Spleen (tissue), 11 donors: ENCODE measurements around the gene LRRC47. TPM values are rescaled to one million over a fixed set of nuclear protein-coding genes. Genes with fewer than 3 reads are reported as not detected.

ENCODE experiments used
- DNase-seq: peaks from one replicate; pipeline ENCODE4 v3.0.0-alpha.2; 2020
- H3K27ac ChIP-seq, 8 donors: fragments of 200-600 bp; sonication (generic) in 7 of 8; 1 replicate in 4 of 8; 2 replicates in 4 of 8; pipeline versions ENCODE4 v1.5.0 to v1.8.0; 2016 to 2021; ENCODE audit warnings: inconsistent platforms in 4 of 8, mild to moderate bottlenecking in 4 of 8, moderate library complexity in 1 of 8
- H3K27me3 ChIP-seq, 7 donors: fragments of 200-600 bp; sonication (generic) in 6 of 7; replicated peaks in 1 of 7; 1 replicate in 4 of 7; 2 replicates in 3 of 7; pipeline versions ENCODE4 v1.5.0 to v1.8.0; 2016 to 2021; ENCODE audit warnings: inconsistent platforms in 3 of 7, mild to moderate bottlenecking in 1 of 7
- H3K36me3 ChIP-seq, 6 donors: fragments of 200-600 bp; sonication (generic) in 5 of 6; 1 replicate in 4 of 6; 2 replicates in 2 of 6; pipeline versions ENCODE4 v1.5.0 to v1.8.0; 2016 to 2021; ENCODE audit warnings: inconsistent platforms in 2 of 6
- H3K4me1 ChIP-seq, 6 donors: fragments of 200-600 bp; sonication (generic) in 5 of 6; 1 replicate in 3 of 6; 2 replicates in 3 of 6; pipeline versions ENCODE4 v1.5.0 to v1.8.0; 2016 to 2021; ENCODE audit warnings: inconsistent platforms in 3 of 6
- H3K4me3 ChIP-seq, 8 donors: fragments of 200-600 bp; sonication (generic) in 7 of 8; 1 replicate in 4 of 8; 2 replicates in 4 of 8; pipeline versions ENCODE4 v1.5.0 to v1.8.0; 2016 to 2021; ENCODE audit warnings: inconsistent platforms in 4 of 8, mild to moderate bottlenecking in 4 of 8, moderate library complexity in 2 of 8
- H3K9me3 ChIP-seq, 8 donors: fragments of 200-600 bp; sonication (generic) in 7 of 8; 1 replicate in 4 of 8; 2 replicates in 4 of 8; pipeline versions ENCODE4 v1.5.0 to v1.8.0; 2016 to 2021; ENCODE audit warnings: inconsistent platforms in 4 of 8
- CTCF ChIP-seq, 11 experiments: fragments of 200-600 bp in 7 of 11; fragments of 450-650 bp in 4 of 11; sonication (generic) in 4 of 11; IDR thresholded peaks in 8 of 11; conservative IDR thresholded peaks in 3 of 11; 1 replicate in 7 of 11; 2 replicates in 4 of 11; pipeline versions ENCODE4 v1.4.0 to v1.8.0; 2016 to 2021; ENCODE audit warnings: antibody characterized with exemption in 11 of 11, inconsistent platforms in 4 of 11, mild to moderate bottlenecking in 1 of 11
- POLR2A ChIP-seq, 3 donors: fragments of 450-650 bp; IDR thresholded peaks; one replicate each; pipeline ENCODE4 v1.5.1; 2017; ENCODE audit warnings: antibody characterized with exemption in 3 of 3, mild to moderate bottlenecking in 1 of 3
- POLR2AphosphoS5 ChIP-seq, 3 donors: sonication (generic); formaldehyde crosslinking; IDR thresholded peaks; one replicate each; pipeline ENCODE4 v1.5.1; 2017; ENCODE audit warnings: antibody characterized with exemption in 3 of 3
- WGBS, 5 donors: extraction: QIAGEN DNeasy Blood & Tissue Kit in 3 of 5; methylation state at CpG; one replicate each; pipeline versions ENCODE4 v1.1.5 to v1.1.7; 2013 to 2018; 5-methylcytosine and 5-hydroxymethylcytosine counted together
- intact Hi-C: fragments of 100-400 bp; cut with DNase I; formaldehyde crosslinking; loops from one replicate; pipeline ENCODE4 v1.15.0; 2023; ENCODE audit warnings: low total_unique reads
- polyA plus RNA-seq, 3 donors: library from polyadenylated mRNA; stranded (reverse); fragments of 200-250 nt; gene quantifications; one replicate each; pipeline ENCODE4 v1.2.1, GENCODE V29; 2013
- total RNA-seq, 7 donors: library from RNA; depleted of rRNA in 3 of 7; stranded (reverse); fragments of >200 nt in 3 of 7; fragmentation: NEBNext Ultra II Directional in 4 of 7; extraction: Animal tissue kit (Norgen Biotek cat#: 25700) in 4 of 7; gene quantifications; one replicate each; pipeline versions ENCODE4 v1.1.0 to v1.2.1, GENCODE V29; 2016 to 2021
- donor health status: healthy with polysubstance abuse.
- donor health status: DM: no; HTN: no; CAD: no; lungs with moderate emphysema.
- donor health status: DM: no; HTN: no; CAD: no.
- donor health status: Bipolar disorder and iron deficiency.
- donor health status: healthy.
- donor health status: DM: no; HTN: no; CAD: no.
- donor health status: DM: yes; HTN: yes; CAD: no.

LRRC47 gene
- total and polyA plus RNA-seq, 10 donors, result 12.5 to 39.0 (median 26.7) TPM

GRCh38 chr1:3817821-3818597, 21.7 kb upstream of the LRRC47 start:
- TF ChIP-seq POLR2AphosphoS5 (IDR thresholded peaks at IDR 0.05), result peak in 2 of 3 donors; percentile 9 to 31
- TF ChIP-seq POLR2A (IDR thresholded peaks at IDR 0.05), result no peak
- Histone ChIP-seq H3K27ac (no peak overlapping the region), H3K27me3 (no peaks in the 10 kb centered on the region), H3K4me3 (no peak overlapping the region), H3K4me1 (no peaks in the 10 kb centered on the region), H3K9me3 (no peaks in the 10 kb centered on the region), H3K36me3 (peaks cover 0 to 89% (median 58%) of the 10 kb centered on the region in 6 donors)
- 93 to 96% (median 94%) methylated on average over 27 to 28 of the region's 28 CpGs for WGBS, 5 donors
- DNase-seq, result no peak
- intact Hi-C loops, result no loop called here

- intact Hi-C loops, result no loop called here
- WGBS, 5 donors, result 93 to 98% (median 94%) methylated on average over 14 to 17 of the region's 17 CpGs
- H3K36me3 ChIP-seq, result peaks cover 0 to 81% (median 50%) of the 10 kb centered on the region in 6 donors
These were observed 20.9 kb upstream of the LRRC47 start for GRCh38 chr1:3817138-3817740.

GRCh38 chr1:3816331-3817137, 20.2 kb upstream of the LRRC47 start:
- no peak for DNase-seq
- TF ChIP-seq CTCF (IDR thresholded peaks at IDR 0.05 in 8 of 11, conservative IDR thresholded peaks at IDR 0.05 in 3 of 11) (no peak), POLR2AphosphoS5 (IDR thresholded peaks at IDR 0.05) (peak in 1 of 3 donors; percentile 57)
- H3K4me3 ChIP-seq, result no peak overlapping the region

More at GRCh38 chr1:3817138-3817740, 20.9 kb upstream of the LRRC47 start:
- no peaks in the 10 kb centered on the region for H3K4me1 ChIP-seq
- H3K27ac ChIP-seq, result no peak overlapping the region
- no peak overlapping the region for H3K4me3 ChIP-seq
- H3K9me3 ChIP-seq, result no peaks in the 10 kb centered on the region
- no peaks in the 10 kb centered on the region for H3K27me3 ChIP-seq
- DNase-seq, result no peak
- TF ChIP-seq CTCF (IDR thresholded peaks at IDR 0.05 in 8 of 11, conservative IDR thresholded peaks at IDR 0.05 in 3 of 11), result no peak

GRCh38 chr1:3814771-3815561, 18.7 kb upstream of the LRRC47 start:
- peaks cover 0 to 59% (median 30%) of the 10 kb centered on the region in 6 donors for H3K36me3 ChIP-seq
- no peak overlapping the region for H3K4me3 ChIP-seq
- DNase-seq, result no peak
- intact Hi-C loops, result no loop called here
- H3K27me3 ChIP-seq, result no peaks in the 10 kb centered on the region
- TF ChIP-seq POLR2AphosphoS5 (IDR thresholded peaks at IDR 0.05) (peak in 1 of 3 donors; percentile 15), POLR2A (IDR thresholded peaks at IDR 0.05) (no peak)
- H3K27ac ChIP-seq, result no peak overlapping the region
- 91 to 96% (median 93%) methylated on average over 24 to 42 of the region's 42 CpGs for WGBS, 5 donors
- no peaks in the 10 kb centered on the region for H3K4me1 ChIP-seq
- no peaks in the 10 kb centered on the region for H3K9me3 ChIP-seq

More at GRCh38 chr1:3816331-3817137, 20.2 kb upstream of the LRRC47 start:
- Histone ChIP-seq H3K36me3 (peaks cover 0 to 74% (median 44%) of the 10 kb centered on the region in 6 donors), H3K27ac (no peak overlapping the region), H3K27me3 (no peaks in the 10 kb centered on the region), H3K4me1 (no peaks in the 10 kb centered on the region), H3K9me3 (no peaks in the 10 kb centered on the region)
- intact Hi-C loops, result no loop called here
- WGBS, 5 donors, result 87 to 95% (median 93%) methylated on average over 31 to 38 of the region's 38 CpGs
